Tibial nerve (tissue), 4 donors: Measurements from ENCODE around the gene BTBD19. TPM values are rescaled to one million over a fixed set of nuclear protein-coding genes. Genes with fewer than 3 reads are reported as not detected.

ENCODE experiments used
- small RNA-seq: library from RNA; depleted of rRNA; stranded (forward); fragments of <200 nt; gene quantifications from one replicate; pipeline ENCODE3, GENCODE V24; 2016
- total RNA-seq, 4 donors: library from RNA; depleted of rRNA; stranded (reverse); fragments of >200 nt; gene quantifications; one replicate each; pipeline ENCODE4 v1.1.0, GENCODE V29; 2016

The BTBD19 gene
- total RNA-seq, 4 donors from 2014 or later, result 14.9 to 50.0 (median 25.5) TPM

Small RNA genes within 50 kb of the gene (small RNA-seq; reads per million reads assigned to genes)
- gene AL136380.1 (not detected), gene SNORD38A (841 reads per million, percentile 98 among the genes with 10 or more reads in this experiment), gene SNORD38B (not detected), gene SNORD46 (1,903 reads per million, percentile 99 among the genes with 10 or more reads in this experiment), gene SNORD55 (not detected)

Other genes with a start within 250 kb of the BTBD19 start
- 10 to 100 TPM in 2 of 4 donors, 1 to 10 TPM in 2; 7.2 to 10.5 (median 9.5) TPM for gene TMEM53, start 134.0 kb upstream of the BTBD19 start, total RNA-seq
- gene ARMH1, start 133.8 kb upstream of the BTBD19 start, total RNA-seq, result 1 to 10 TPM in 3 of 4 donors, under 1 TPM in 1; 0.66 to 7.1 (median 2.9) TPM
- gene RNU5D-1, start 77.4 kb upstream of the BTBD19 start, total RNA-seq, result not detected
- gene KIF2C, start 68.7 kb upstream of the BTBD19 start, total RNA-seq, result 1 to 10 TPM in 2 of 4 donors, under 1 TPM in 1, not detected in 1; 0.63 to 3.3 (median 2.7) TPM
- gene RPS8, start 33.0 kb upstream of the BTBD19 start, total RNA-seq, result 1,000 to 10,000 TPM; 2,048 to 2,345 (median 2,235) TPM
- under 1 TPM in 2 of 4 donors, not detected in 2; 0.21 to 0.98 TPM for gene BEST4, start 20.4 kb upstream of the BTBD19 start, total RNA-seq
- gene PLK3, start 8.1 kb upstream of the BTBD19 start, total RNA-seq, result 10 to 100 TPM; 10.6 to 29.3 (median 26.3) TPM
- 1 to 10 TPM in 2 of 4 donors, not detected in 2; 2.5 to 3.3 TPM for gene DYNLT4, start 1.2 kb upstream of the BTBD19 start, total RNA-seq
- gene PTCH2, start 34.7 kb downstream of the BTBD19 start, total RNA-seq, result 10 to 100 TPM in 2 of 4 donors, 1 to 10 TPM in 2; 6.6 to 13.4 (median 9.9) TPM
- gene EIF2B3, start 178.1 kb downstream of the BTBD19 start, total RNA-seq, result 10 to 100 TPM; 13.1 to 42.0 (median 26.5) TPM
- 10 to 100 TPM; 40.4 to 51.6 (median 46.4) TPM for gene HECTD3, start 202.8 kb downstream of the BTBD19 start, total RNA-seq
- 10 to 100 TPM; 53.1 to 95.1 (median 62.1) TPM for gene UROD, start 203.7 kb downstream of the BTBD19 start, total RNA-seq